Measurements from ENCODE around the gene CETN3. TPM values are rescaled to one million over a fixed set of nuclear protein-coding genes. Genes with fewer than 3 reads are reported as not detected.

CETN3 gene
- total and polyA plus RNA-seq, 2 of the 13 experiments (the other 11 are each of a cell fraction or from before 2014, with no cell fraction given) = 15.4 to 71.5 TPM

DNA sequence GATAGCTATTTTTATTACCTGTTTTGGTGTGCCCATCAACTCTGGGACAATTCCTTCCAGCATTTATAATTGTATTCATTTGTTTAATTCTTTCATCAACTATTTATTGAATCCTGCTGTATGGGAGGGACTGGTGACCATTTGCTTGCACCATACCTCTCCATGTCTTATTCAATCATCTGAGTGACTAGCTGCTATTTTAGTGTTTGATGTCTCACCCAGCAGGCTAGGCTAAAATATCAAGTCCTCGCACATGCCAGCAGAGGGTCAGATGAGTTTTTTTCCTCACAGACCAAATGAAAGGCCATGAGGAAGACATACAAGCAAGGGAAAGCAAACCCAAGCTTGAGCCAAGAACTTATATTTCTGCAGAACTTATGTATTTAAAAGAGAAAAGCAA, 63.9 kb downstream of the CETN3 start:
- CTCF ChIA-PET (ENCODE audit: low intra/inter-chr PET ratio, low total read pairs) = no interaction called here
- DNase-seq (ENCODE audit: low spot score) = no peak
- Histone ChIP-seq H3K9ac (ENCODE audit: insufficient read depth, low read depth, low read length) (no peak overlapping the region), H4K20me1 (ENCODE audit: insufficient read depth, low read length) (no peaks in the 10 kb centered on the region), H3K4me2 (ENCODE audit: low read depth, low read length) (no peak overlapping the region), H3K4me3 (replicated peaks in 1 of 3; ENCODE audit: insufficient read depth in 1 of 3, low read depth in 2 of 3, low read length in 3 of 3) (no peak overlapping the region), H3K27ac (ENCODE audit: extremely low read length, insufficient read depth, low read length) (no peak overlapping the region), H3K9me3 (ENCODE audit: low read length) (no peaks in the 10 kb centered on the region), H3K79me2 (ENCODE audit: insufficient read depth, low read length) (no peaks in the 10 kb centered on the region), H3K27me3 (ENCODE audit: control insufficient read depth in 1 of 2, insufficient read depth in 2 of 2, low read length in 2 of 2) (no peaks in the 10 kb centered on the region), H3K4me1 (ENCODE audit: insufficient read depth, low read length) (peaks cover 15% of the 10 kb centered on the region), H3K36me3 (replicated peaks in 1 of 2; ENCODE audit: control insufficient read depth in 1 of 2, insufficient read depth in 2 of 2, low read length in 2 of 2) (no peaks in the 10 kb centered on the region), H2AFZ (ENCODE audit: low read length) (no peak overlapping the region)
- in situ Hi-C loops (cut with HindIII; ENCODE audit: extremely low pct_ligation_motif_present, low pct_unique_long_range_greater_than_20kb) (no loop called here), intact Hi-C loops (cut with micrococcal nuclease; ENCODE audit: unreplicated experiment) (no loop called here)
- no peak for ATAC-seq
- POLR2A ChIA-PET = interaction anchor here (1.6 kb wide), 1 partner anchor 64 kb away, joined by 5 read pairs; the partner anchor contains the start of gene CETN3
- TF ChIP-seq, protein P1, sequence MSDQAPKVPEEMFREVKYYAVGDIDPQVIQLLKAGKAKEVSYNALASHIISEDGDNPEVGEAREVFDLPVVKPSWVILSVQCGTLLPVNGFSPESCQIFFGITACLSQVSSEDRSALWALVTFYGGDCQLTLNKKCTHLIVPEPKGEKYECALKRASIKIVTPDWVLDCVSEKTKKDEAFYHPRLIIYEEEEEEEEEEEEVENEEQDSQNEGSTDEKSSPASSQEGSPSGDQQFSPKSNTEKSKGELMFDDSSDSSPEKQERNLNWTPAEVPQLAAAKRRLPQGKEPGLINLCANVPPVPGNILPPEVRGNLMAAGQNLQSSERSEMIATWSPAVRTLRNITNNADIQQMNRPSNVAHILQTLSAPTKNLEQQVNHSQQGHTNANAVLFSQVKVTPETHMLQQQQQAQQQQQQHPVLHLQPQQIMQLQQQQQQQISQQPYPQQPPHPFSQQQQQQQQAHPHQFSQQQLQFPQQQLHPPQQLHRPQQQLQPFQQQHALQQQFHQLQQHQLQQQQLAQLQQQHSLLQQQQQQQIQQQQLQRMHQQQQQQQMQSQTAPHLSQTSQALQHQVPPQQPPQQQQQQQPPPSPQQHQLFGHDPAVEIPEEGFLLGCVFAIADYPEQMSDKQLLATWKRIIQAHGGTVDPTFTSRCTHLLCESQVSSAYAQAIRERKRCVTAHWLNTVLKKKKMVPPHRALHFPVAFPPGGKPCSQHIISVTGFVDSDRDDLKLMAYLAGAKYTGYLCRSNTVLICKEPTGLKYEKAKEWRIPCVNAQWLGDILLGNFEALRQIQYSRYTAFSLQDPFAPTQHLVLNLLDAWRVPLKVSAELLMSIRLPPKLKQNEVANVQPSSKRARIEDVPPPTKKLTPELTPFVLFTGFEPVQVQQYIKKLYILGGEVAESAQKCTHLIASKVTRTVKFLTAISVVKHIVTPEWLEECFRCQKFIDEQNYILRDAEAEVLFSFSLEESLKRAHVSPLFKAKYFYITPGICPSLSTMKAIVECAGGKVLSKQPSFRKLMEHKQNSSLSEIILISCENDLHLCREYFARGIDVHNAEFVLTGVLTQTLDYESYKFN (CRISPR knock-in tag; conservative IDR thresholded peaks at IDR 0.05) = no peak
- TF ChIP-seq ZNF326 (CRISPR knock-in tag; IDR thresholded peaks at IDR 0.05; ENCODE audit: borderline replicate concordance) (no peak), ZXDC (CRISPR knock-in tag; IDR thresholded peaks at IDR 0.05) (no peak), ZNF501 (CRISPR knock-in tag; IDR thresholded peaks at IDR 0.05) (no peak), REXO4 (CRISPR knock-in tag; IDR thresholded peaks at IDR 0.05; ENCODE audit: borderline replicate concordance) (no peak), RXRA (CRISPR knock-in tag; IDR thresholded peaks at IDR 0.05) (no peak), ZNF282 (IDR thresholded peaks at IDR 0.05; ENCODE audit: partially characterized antibody) (no peak), ZNF552 (CRISPR knock-in tag; IDR thresholded peaks at IDR 0.05; ENCODE audit: borderline replicate concordance) (no peak), ZNF407 (CRISPR knock-in tag; IDR thresholded peaks at IDR 0.05; ENCODE audit: not compliant biosample characterization) (no peak), NFE2 (CRISPR knock-in tag; IDR thresholded peaks at IDR 0.05) (no peak)
- BruUV-seq (replicated peaks) = no TSS peak
- FAIRE-seq = no peak
- 19% methylated on average over 1 of the region's 1 CpG for WGBS (ENCODE audit: low lambda C conversion rate)

Data from HepG2 (cell line).